ENCODE measurements around the gene GRIN1.

The GRIN1 gene

GRCh38 chr9:137205126-137206069, 66.4 kb downstream of the GRIN1 start, which contains the start of the genes NDOR1 and TMEM203:
TSS of gene NDOR1 (plus strand) at chr9:137205700. CDS start at chr9:137205778, 78 bp downstream.
TSS of gene TMEM203 (minus strand) at chr9:137205648. CDS start at chr9:137205414, 234 bp downstream.
- H3F3A ChIP-seq (ENCODE audit: insufficient read depth) = peaks cover 12% of the 10 kb centered on the region
- H3K36me3 ChIP-seq (ENCODE audit: low read length) = no peaks in the 10 kb centered on the region
- H3K27ac ChIP-seq (ENCODE audit: low read depth, low read length) = peak within 1 kb of the TSS; percentile 48; the same call in 1 of the 2 replicates
- H3K9ac ChIP-seq (ENCODE audit: low read length) = peak within 1 kb of the TSS; percentile 99
- H3K27me3 ChIP-seq (ENCODE audit: low read length) = no peaks in the 10 kb centered on the region
- peaks cover 31% of the 10 kb centered on the region for H3K79me2 ChIP-seq (ENCODE audit: insufficient read depth, low read length)
- no peaks in the 10 kb centered on the region for H3K9me2 ChIP-seq (replicated peaks; ENCODE audit: insufficient read depth, low read length)
- H4K20me1 ChIP-seq (ENCODE audit: low read depth, low read length) = no peaks in the 10 kb centered on the region
- H2AFZ ChIP-seq (ENCODE audit: low read depth, low read length, severe bottlenecking) = peak within 1 kb of the TSS; percentile 24
- peak within 1 kb of the TSS; percentile 78 for H3K4me2 ChIP-seq (ENCODE audit: low read depth, low read length, poor library complexity, severe bottlenecking)
- no peaks in the 10 kb centered on the region for H3K9me3 ChIP-seq (ENCODE audit: insufficient read depth, low read length)
- TF ChIP-seq CTCF (IDR thresholded peaks at IDR 0.05; ENCODE audit: insufficient read depth, low read length, poor library complexity, severe bottlenecking) = no peak
- TF ChIP-seq EZH2phosphoT487 (conservative IDR thresholded peaks at IDR 0.05; ENCODE audit: low read length) = no peak
- peak within 1 kb of the TSS; percentile 69 for H3K4me3 ChIP-seq (ENCODE audit: insufficient read depth, low read length, poor library complexity, severe bottlenecking)

- Histone ChIP-seq H3F3A (ENCODE audit: insufficient read depth) (peaks cover 9% of the 10 kb centered on the region), H3K79me2 (ENCODE audit: insufficient read depth, low read length) (peaks cover 31% of the 10 kb centered on the region), H3K27me3 (ENCODE audit: low read length) (no peaks in the 10 kb centered on the region), H3K27ac (ENCODE audit: low read depth, low read length) (no peak overlapping the region), H3K9me2 (replicated peaks; ENCODE audit: insufficient read depth, low read length) (no peaks in the 10 kb centered on the region), H4K20me1 (ENCODE audit: low read depth, low read length) (no peaks in the 10 kb centered on the region), H3K4me3 (ENCODE audit: insufficient read depth, low read length, poor library complexity, severe bottlenecking) (peak overlapping the region; percentile 69), H2AFZ (ENCODE audit: low read depth, low read length, severe bottlenecking) (no peak overlapping the region), H3K9me3 (ENCODE audit: insufficient read depth, low read length) (no peaks in the 10 kb centered on the region), H3K4me2 (ENCODE audit: low read depth, low read length, poor library complexity, severe bottlenecking) (peak overlapping the region; percentile 78), H3K9ac (ENCODE audit: low read length) (peak overlapping the region; percentile 99), H3K36me3 (ENCODE audit: low read length) (no peaks in the 10 kb centered on the region)
- TF ChIP-seq CTCF (IDR thresholded peaks at IDR 0.05; ENCODE audit: insufficient read depth, low read length, poor library complexity, severe bottlenecking) (no peak), EZH2phosphoT487 (conservative IDR thresholded peaks at IDR 0.05; ENCODE audit: low read length) (no peak)
Observed at GRCh38 chr9:137206602-137207001, 67.6 kb downstream of the GRIN1 start.

GRCh38 chr9:137211532-137211931, 72.6 kb downstream of the GRIN1 start:
- Histone ChIP-seq H3K9me2 (replicated peaks; ENCODE audit: insufficient read depth, low read length) (no peaks in the 10 kb centered on the region), H3K27ac (ENCODE audit: low read depth, low read length) (no peak overlapping the region), H2AFZ (ENCODE audit: low read depth, low read length, severe bottlenecking) (no peak overlapping the region), H3K9ac (ENCODE audit: low read length) (no peak overlapping the region), H4K20me1 (ENCODE audit: low read depth, low read length) (no peaks in the 10 kb centered on the region), H3K27me3 (ENCODE audit: low read length) (no peaks in the 10 kb centered on the region), H3K4me3 (ENCODE audit: insufficient read depth, low read length, poor library complexity, severe bottlenecking) (no peak overlapping the region), H3F3A (ENCODE audit: insufficient read depth) (no peaks in the 10 kb centered on the region), H3K79me2 (ENCODE audit: insufficient read depth, low read length) (peaks cover 6% of the 10 kb centered on the region), H3K4me2 (ENCODE audit: low read depth, low read length, poor library complexity, severe bottlenecking) (no peak overlapping the region), H3K9me3 (ENCODE audit: insufficient read depth, low read length) (no peaks in the 10 kb centered on the region), H3K36me3 (ENCODE audit: low read length) (no peaks in the 10 kb centered on the region)
- no peak for TF ChIP-seq CTCF (IDR thresholded peaks at IDR 0.05; ENCODE audit: insufficient read depth, low read length, poor library complexity, severe bottlenecking)
- TF ChIP-seq EZH2phosphoT487 (conservative IDR thresholded peaks at IDR 0.05; ENCODE audit: low read length) = no peak

Data from SU-DHL-6 (cell line).